SK-N-DZ (cell line): ENCODE results near the gene PTPRT.
"Not testable (repeated sequence)": the region's sequence is repeated elsewhere in the genome, so short reads cannot be mapped to it uniquely, and the experiment has no call there.

Experiments
- DNase-seq: peaks from one replicate; pipeline ENCODE4 v3.0.0-alpha.2; 2015; ENCODE audit warnings: low spot score

The PTPRT gene

GRCh38 chr20:42915081-42915480 is 274.6 kb downstream of the PTPRT start:
- no peak for DNase-seq

DNA sequence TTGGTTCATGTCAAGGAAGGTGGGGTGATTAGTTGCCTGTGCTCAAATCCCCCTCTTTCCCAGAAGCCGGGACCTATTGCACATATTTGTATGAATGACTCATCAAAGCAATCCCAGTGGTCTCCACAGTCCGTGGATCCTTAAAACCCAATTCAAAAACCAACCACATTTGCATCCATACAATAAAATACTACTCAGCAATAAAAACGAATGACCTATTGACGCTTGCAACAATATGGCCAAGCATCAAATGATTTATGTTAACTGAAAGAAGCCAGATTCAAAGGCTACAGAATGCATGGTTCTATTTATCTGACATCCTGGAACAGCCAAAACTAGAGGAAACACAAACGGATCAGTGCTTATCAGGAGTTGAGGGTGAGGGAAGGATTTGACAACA is 275.4 kb downstream of the PTPRT start:
- DNase-seq, result no peak

DNA sequence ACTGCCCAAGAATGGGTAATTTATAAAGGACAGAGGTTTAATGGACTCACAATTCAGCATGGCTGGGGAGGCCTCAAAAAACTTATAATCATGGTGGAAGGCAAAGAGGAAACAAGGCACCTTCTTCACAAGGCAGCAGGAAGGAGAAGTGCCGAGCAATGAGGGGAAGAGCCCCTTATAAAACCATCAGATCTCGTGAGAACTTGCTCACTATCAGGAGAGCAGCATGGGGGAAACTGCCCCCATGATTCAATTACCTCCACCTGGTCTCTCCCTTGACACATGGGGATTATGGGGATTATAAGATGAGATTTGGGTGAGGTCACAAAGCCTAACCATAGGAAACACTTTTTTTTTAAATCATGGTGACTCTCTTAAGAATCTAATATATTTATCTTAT is 278.9 kb downstream of the PTPRT start:
- not testable (repeated sequence) for DNase-seq

GRCh38 chr20:42907730-42908129 is 282.0 kb downstream of the PTPRT start:
- DNase-seq, result no peak

DNA sequence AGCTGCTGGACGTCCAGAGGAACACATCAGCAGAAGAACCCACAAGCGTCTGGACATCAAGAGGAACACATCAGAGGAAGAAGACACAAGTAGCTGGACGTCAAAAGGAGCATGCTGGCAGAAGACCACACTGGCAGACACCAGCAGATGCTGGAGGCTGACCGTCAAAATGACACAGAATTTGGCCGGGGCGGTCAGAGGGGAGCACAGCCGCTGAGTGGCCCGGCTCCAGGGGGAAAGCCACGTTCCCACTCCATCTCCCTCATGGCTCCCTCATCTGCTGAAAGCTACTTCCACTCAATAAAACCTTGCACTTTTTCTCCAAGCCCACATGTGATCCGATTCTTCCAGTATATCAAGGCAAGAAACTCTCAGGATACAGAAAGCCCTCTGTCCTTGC is 283.6 kb downstream of the PTPRT start:
- DNase-seq, result no peak

- no peak for DNase-seq
These were observed 287.2 kb downstream of the PTPRT start for GRCh38 chr20:42902509-42902908.

GRCh38 chr20:42901689-42902440 is 287.8 kb downstream of the PTPRT start:
- no peak for DNase-seq

DNA sequence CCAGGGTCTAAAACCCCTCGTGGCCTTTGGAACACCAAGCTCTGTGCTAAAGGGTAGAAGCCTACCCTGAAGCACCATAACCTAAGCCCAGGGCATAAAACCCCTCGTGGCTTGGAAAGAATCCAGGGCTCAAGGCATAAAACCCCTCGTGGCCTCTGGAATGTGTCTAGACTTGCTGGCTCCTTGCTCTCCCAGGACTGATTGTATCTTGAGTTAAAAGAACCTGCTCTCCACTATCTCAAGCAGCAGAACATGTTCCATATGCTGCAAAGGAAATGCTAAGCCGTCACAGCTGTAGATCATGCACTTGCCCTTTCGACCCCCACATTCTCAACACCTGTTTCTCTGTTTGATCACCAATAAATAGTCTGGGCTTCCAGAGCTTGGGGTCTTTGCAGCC is 288.9 kb downstream of the PTPRT start:
- peak; percentile 28 for DNase-seq

DNA sequence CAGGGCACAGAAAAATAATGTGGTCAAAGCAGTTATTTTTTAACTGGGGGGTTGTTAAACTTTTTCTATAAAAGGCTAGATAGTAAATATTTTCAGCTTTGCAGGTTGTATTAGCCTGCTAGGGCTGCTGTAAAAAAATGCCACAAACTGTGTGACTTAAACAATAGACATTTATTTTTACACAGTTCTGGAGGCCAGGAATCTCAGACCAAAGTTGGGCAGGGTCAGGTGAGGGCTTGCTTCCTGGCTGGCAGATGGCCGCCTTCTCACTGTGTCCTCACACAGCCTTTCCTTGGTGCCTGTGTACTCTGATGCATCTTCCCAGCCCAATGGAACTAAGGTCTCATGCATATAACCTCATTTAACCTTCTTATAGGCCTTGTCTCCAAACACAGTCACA is 294.7 kb downstream of the PTPRT start:
- DNase-seq, result no peak

- DNase-seq, result no peak
These were observed 295.2 kb downstream of the PTPRT start for GRCh38 chr20:42894483-42894882.

DNA sequence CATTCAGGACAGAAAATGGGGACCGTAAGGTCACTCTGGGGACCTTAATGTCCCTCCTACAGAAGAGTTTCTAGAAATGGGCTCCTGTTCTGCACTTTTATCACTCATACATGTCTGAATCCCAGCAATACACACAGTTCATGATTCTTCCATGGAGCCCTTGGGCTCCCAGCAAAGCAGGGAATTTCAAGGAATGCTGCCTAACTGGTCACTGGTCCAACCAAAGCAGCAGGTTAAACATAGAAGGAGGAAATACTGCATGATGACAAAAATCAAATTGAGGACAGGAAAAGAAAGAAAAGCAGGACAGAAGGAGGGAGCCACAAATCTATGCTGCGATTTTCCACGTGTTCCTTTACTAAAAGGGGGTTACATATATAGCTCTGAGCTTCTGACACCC is 300.2 kb downstream of the PTPRT start:
- no peak for DNase-seq

DNA sequence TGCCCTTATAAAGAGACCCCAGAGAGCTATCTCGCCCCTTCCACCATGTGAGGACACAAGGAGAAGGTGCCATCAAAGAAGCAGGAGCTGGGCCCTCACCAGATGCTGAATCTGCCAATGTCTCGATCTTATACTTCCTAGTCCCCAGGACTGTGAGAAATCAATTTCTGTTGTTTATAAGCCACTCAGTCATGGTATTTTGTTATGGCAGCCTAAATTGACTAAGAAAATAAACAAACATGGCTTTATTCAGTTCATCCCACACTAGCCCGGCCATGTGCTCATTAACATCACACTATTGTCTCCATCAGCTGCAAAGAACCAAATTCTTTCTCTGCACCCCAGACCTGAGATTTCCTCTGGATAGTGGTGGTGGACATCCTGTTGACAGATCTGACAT is 302.4 kb downstream of the PTPRT start:
- DNase-seq, result no peak

DNA sequence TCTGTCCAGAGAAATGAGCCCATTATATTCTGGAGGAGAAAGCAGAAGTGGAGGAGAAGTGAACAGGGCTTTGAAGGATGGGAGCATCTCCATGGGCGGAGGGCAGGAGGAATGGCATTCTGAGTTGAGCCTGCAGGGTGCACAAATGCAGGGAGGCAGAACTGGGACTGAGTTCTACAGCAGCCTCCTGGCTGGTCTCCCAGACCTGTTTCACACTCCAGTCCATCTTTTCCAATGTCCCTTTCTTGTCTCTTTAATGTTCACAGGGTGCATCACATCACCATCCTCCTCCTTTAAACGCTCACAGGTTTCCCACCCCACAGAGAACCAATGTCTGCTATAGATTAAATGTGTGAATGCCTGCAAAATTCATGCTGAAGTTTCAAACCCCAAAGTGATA is 302.9 kb downstream of the PTPRT start:
- no peak for DNase-seq

DNA sequence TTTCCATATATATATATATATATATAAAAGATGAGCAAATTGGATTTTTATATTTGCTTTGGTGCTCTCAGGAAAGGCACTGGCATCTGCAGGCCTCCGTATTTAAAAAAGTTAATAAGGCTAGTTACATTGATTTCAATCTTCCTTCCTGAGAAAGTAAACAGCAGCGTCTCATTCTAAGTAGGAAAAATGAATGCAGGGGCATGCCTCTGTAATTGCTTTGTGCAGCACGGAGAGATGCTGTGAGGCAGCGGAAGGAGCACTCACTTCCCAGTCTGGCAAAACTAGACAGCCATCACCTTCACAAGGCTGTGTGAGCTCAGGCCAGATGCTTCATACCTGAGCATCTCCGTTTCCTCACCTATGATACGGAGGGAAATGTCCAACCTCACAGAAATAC is 303.7 kb downstream of the PTPRT start:
- DNase-seq, result no peak

- DNase-seq, result no peak
These were observed 314.1 kb downstream of the PTPRT start for GRCh38 chr20:42875581-42875980.

DNA sequence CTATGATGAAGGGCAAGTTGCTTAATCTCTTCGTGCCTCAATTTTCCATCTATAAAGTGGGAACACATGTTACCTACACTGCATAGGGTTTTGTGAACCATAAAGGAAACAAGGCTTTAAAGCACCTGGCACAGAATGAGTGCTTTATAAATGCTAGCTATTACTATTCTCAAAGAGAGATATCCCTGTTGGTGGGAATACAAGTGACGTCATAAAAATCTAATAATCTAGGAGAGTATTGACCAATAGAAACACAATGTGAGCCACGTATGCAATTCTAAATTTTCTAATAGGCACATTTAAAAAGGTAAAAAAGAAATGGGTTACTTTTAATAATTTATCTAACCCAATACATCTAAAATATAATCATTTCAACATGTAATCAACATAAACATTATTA is 316.4 kb downstream of the PTPRT start:
- no peak for DNase-seq

DNA sequence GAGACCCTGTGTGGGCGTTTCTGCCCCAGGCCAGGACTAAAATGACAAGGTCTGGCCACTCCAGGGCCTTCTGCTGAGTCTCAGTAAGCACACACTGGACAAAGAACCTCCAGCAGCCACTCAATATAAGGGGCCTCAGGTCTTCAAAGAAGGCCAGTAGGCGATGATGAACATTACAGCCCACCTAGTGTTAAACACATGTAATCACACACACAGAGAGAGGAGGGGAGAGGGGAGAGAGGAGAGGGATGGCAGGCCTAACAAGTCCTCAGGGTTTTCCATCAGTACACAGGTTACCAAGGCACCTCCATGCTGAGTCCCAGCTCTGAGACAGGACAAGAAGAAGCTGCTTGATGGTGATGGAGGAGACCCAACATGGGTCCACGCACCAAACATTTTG is 325.6 kb downstream of the PTPRT start:
- DNase-seq, result no peak

GRCh38 chr20:42862446-42862845 is 327.3 kb downstream of the PTPRT start:
- no peak for DNase-seq

GRCh38 chr20:42857446-42857845 is 332.3 kb downstream of the PTPRT start:
- DNase-seq, result no peak

DNA sequence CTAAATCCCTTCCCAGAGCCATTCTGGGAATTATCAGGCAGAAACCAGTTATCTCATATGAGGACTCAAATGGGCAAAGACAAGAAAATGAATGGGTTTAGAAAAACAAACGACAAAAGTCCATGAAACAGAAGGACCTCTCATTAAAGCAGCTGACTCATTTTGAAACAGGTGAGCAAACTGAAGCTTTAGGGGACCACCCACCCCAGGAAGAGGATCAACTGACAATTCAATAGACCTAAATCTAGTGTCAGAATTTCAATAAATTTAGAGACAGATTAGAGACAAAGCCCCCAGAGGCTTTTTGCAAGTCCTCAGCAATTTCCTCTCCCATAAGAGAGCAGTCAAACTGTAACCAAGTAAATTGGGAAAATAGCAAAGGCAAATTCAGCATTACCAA is 333.8 kb downstream of the PTPRT start:
- no peak for DNase-seq

DNA sequence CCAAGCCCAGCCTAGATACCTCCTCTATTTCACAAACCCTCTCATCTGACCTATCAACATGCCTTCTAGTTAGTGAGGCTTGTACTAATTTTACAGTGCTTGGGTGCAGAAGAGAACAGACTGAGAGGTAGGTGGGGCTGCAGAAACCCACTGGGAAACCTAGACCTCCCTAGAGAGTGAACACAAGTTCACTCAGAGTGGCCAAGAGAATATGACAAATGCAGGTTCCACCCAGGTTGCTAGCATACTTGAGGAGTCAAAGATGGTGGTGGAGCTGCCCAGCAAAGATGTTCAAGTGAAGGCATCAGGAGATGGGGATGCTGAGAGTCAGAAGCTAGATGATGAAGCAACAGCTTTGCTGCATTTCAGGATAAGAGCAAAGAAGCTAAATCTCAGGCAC is 337.0 kb downstream of the PTPRT start:
- no peak for DNase-seq

GRCh38 chr20:42846784-42847490 is 342.8 kb downstream of the PTPRT start:
- no peak for DNase-seq

DNA sequence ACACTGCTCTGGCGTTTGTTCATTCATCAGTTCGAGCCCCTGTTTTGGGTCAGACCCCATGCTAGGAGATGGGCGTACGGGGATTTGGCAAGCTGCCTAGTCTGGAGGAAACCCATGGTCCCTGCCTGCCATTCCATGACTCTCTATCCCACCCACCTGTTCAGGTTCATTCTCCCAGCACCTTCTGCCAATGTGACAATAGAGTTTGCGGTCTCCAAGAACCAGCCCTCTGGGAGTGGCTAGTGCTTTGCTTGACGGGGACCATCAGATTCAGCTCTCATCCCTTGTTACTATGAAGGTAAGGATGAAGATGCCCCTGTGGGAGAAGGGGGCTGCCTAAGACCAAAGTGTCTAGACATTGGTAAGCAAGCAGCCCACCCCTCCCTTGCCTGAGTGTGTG is 345.0 kb downstream of the PTPRT start:
- no peak for DNase-seq
